ENCODE results near the gene PNN. TPM values are rescaled to one million over a fixed set of nuclear protein-coding genes. Genes with fewer than 3 reads are reported as not detected.
"Not testable (repeated sequence)": the region's sequence is repeated elsewhere in the genome, so short reads cannot be mapped to it uniquely, and the experiment has no call there.

PNN gene
- polyA plus RNA-seq (2013) = 98.7 and 101 TPM in 2 replicates

DNA sequence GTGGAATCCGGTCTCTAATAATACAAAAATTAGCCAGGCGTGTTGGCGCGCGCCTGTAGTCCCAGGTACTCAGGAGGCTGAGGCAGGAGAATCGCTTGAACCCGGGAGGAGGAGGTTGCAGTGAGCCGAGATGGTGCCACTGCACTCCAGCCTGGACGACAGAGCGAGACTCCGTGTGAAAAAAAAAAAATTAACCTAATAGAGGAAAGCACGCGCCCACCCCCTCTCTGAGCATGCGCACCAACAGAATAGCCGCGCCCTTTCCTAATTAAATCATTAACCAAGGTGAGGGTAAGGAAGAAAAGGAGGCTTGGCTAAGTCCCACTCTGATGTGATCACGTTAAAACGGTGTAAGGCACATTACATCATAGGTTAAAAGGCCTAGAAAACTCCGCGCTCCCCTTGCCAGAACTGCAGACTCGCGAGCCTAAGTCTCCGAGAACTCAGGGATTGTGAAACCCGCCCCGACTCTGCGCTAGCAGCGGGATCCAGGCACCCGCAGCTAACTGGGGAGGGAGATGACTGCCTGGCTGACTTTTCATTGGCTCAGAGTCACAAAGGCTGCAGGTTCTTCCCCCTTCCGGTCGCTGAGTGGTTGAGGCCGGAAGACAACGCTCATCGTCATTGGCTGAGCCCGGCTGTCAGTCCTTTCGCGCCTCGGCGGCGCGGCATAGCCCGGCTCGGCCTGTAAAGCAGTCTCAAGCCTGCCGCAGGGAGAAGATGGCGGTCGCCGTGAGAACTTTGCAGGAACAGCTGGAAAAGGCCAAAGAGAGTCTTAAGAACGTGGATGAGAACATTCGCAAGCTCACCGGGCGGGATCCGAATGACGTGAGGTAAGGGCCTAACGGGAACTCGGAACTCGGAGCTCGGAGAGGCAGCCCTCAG is at the start of gene PNN:
TSS of gene PNN (plus strand) at position 695 of the 885 bp plus-strand sequence. CDS start at position 721, 26 bp downstream.
- H3K9ac ChIP-seq (ENCODE audit: low read length) = peak within 1 kb of the TSS; percentile 99
- H3K27me3 ChIP-seq (ENCODE audit: insufficient read depth, low read length) = no peaks in the 10 kb centered on the region
- H3K4me2 ChIP-seq (ENCODE audit: low read length) = peak within 1 kb of the TSS; percentile 96
- peak within 1 kb of the TSS; percentile 88 for H2BK120ac ChIP-seq (ENCODE audit: insufficient read depth, low read length, poor library complexity)
- H2BK12ac ChIP-seq (ENCODE audit: low read length) = no peak within 1 kb of the TSS
- peak within 1 kb of the TSS; percentile 97 for H2AK5ac ChIP-seq (ENCODE audit: low read length)
- peak within 1 kb of the TSS; percentile 43 for H2AFZ ChIP-seq (ENCODE audit: insufficient read depth, low read length, poor library complexity)
- H3K4me3 ChIP-seq (ENCODE audit: low read depth, low read length) = peak within 1 kb of the TSS; percentile 99
- H3K9me3 ChIP-seq (ENCODE audit: insufficient read depth, low read depth, low read length) = peaks cover 2% of the 10 kb centered on the region
- H2BK5ac ChIP-seq (ENCODE audit: low read depth, low read length, poor library complexity) = peak within 1 kb of the TSS; percentile 74
- H3K79me2 ChIP-seq (ENCODE audit: control insufficient read depth, insufficient read depth, low read length, poor library complexity) = peaks cover 13% of the 10 kb centered on the region
- H4K12ac ChIP-seq (ENCODE audit: low read depth, low read length) = peak within 1 kb of the TSS; percentile 95
- no CpG with 5 or more reads among the region's 56 CpGs for WGBS (ENCODE audit: extremely low coverage, insufficient coverage, insufficient read length)
- DNase-seq = peak; percentile 100
- H3K14ac ChIP-seq (ENCODE audit: low read length) = peak within 1 kb of the TSS; percentile 98
- H3K27ac ChIP-seq (ENCODE audit: low read depth, low read length) = peak within 1 kb of the TSS; percentile 90
- peak within 1 kb of the TSS; percentile 95 for H3K4ac ChIP-seq (ENCODE audit: low read depth, low read length)
- H3K23ac ChIP-seq (ENCODE audit: low read length) = no peak within 1 kb of the TSS
- peak within 1 kb of the TSS; percentile 96 for H4K8ac ChIP-seq (ENCODE audit: low read depth, low read length)
- peaks cover 18% of the 10 kb centered on the region for H3K79me1 ChIP-seq (ENCODE audit: low read length)
- peaks cover 0 to 2% of the 10 kb centered on the region in 2 experiments for H3K4me1 ChIP-seq (ENCODE audit: control insufficient read depth in 1 of 2, insufficient read depth in 2 of 2, low read length in 2 of 2)
- peaks cover 18 to 21% of the 10 kb centered on the region in 2 experiments for H3K36me3 ChIP-seq (ENCODE audit: control insufficient read depth in 1 of 2, insufficient read depth in 2 of 2, low read length in 2 of 2)
- H3K18ac ChIP-seq (ENCODE audit: low read length) = peak within 1 kb of the TSS; percentile 93
- peak within 1 kb of the TSS; percentile 84 for H4K91ac ChIP-seq (ENCODE audit: low read depth, low read length)

DNA sequence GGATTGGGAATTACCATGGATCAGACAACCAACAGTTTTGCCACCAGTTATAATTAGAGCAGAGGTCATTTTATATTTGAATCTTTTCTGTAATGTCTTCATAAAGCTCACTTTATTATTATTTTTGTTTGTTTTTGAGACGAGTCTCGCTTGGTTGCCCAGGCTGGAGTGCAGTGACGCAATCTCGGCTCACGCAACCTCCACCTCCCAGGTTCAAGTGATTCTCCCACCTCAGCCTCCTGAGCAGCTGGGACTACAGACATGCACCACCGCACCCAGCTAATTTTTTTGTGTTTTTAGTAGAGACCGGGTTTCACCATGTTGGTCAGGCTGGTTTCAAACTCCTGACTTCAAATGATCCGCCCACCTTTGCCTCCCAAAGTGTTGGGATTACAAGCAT is 37.2 kb upstream of the PNN start:
- no CpG with 5 or more reads among the region's 8 CpGs for WGBS (ENCODE audit: extremely low coverage, insufficient coverage, insufficient read length)
- not testable (repeated sequence) for H3K9me3 ChIP-seq (ENCODE audit: insufficient read depth, low read depth, low read length); H3K18ac ChIP-seq (ENCODE audit: low read length); H4K8ac ChIP-seq (ENCODE audit: low read depth, low read length); H3K23ac ChIP-seq (ENCODE audit: low read length); H3K4me2 ChIP-seq (ENCODE audit: low read length); H2BK12ac ChIP-seq (ENCODE audit: low read length); H3K9ac ChIP-seq (ENCODE audit: low read length); H3K14ac ChIP-seq (ENCODE audit: low read length); H3K27me3 ChIP-seq (ENCODE audit: insufficient read depth, low read length); H4K12ac ChIP-seq (ENCODE audit: low read depth, low read length); H2AK5ac ChIP-seq (ENCODE audit: low read length); H3K79me2 ChIP-seq (ENCODE audit: control insufficient read depth, insufficient read depth, low read length, poor library complexity); H2BK120ac ChIP-seq (ENCODE audit: insufficient read depth, low read length, poor library complexity); H3K4me3 ChIP-seq (ENCODE audit: low read depth, low read length); H2AFZ ChIP-seq (ENCODE audit: insufficient read depth, low read length, poor library complexity); DNase-seq; H4K91ac ChIP-seq (ENCODE audit: low read depth, low read length); H3K79me1 ChIP-seq (ENCODE audit: low read length); H3K4me1 ChIP-seq (ENCODE audit: control insufficient read depth in 1 of 2, insufficient read depth in 2 of 2, low read length in 2 of 2); H3K27ac ChIP-seq (ENCODE audit: low read depth, low read length); H3K4ac ChIP-seq (ENCODE audit: low read depth, low read length)
- peaks cover 14 to 23% of the 10 kb centered on the region in 2 experiments for H3K36me3 ChIP-seq (ENCODE audit: control insufficient read depth in 1 of 2, insufficient read depth in 2 of 2, low read length in 2 of 2)
- peak overlapping the region; percentile 31 for H2BK5ac ChIP-seq (ENCODE audit: low read depth, low read length, poor library complexity)

DNA sequence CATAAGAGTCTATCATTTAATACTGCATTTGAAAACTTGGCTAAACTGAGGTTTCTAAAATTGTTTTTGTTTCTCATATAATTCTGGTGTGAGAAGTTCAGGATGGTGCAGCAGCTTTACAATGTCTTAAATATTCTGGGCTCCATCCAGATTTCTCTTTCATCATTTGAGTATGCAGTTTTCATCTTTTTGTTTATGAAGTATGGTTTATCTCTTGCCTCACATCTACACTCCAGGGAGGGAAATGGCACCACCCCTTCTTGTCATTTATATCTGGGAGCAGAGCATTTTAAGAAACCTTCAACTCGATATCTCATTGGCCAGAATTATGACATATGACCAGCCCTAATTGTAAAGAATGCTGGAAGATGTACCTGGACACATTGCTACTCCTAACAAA is 36.6 kb upstream of the PNN start:
- Histone ChIP-seq H3K23ac (ENCODE audit: low read length) (no peak overlapping the region), H3K9ac (ENCODE audit: low read length) (no peak overlapping the region), H2BK12ac (ENCODE audit: low read length) (no peak overlapping the region), H3K4me1 (ENCODE audit: control insufficient read depth in 1 of 2, insufficient read depth in 2 of 2, low read length in 2 of 2) (no peaks in the 10 kb centered on the region), H3K9me3 (ENCODE audit: insufficient read depth, low read depth, low read length) (peaks cover 6% of the 10 kb centered on the region), H4K12ac (ENCODE audit: low read depth, low read length) (no peak overlapping the region), H3K36me3 (ENCODE audit: control insufficient read depth in 1 of 2, insufficient read depth in 2 of 2, low read length in 2 of 2) (peaks cover 14 to 23% of the 10 kb centered on the region in 2 experiments), H2BK5ac (ENCODE audit: low read depth, low read length, poor library complexity) (no peak overlapping the region), H3K4me2 (ENCODE audit: low read length) (no peak overlapping the region), H3K14ac (ENCODE audit: low read length) (no peak overlapping the region), H2BK120ac (ENCODE audit: insufficient read depth, low read length, poor library complexity) (no peak overlapping the region), H4K8ac (ENCODE audit: low read depth, low read length) (no peak overlapping the region), H4K91ac (ENCODE audit: low read depth, low read length) (no peak overlapping the region), H2AK5ac (ENCODE audit: low read length) (no peak overlapping the region), H2AFZ (ENCODE audit: insufficient read depth, low read length, poor library complexity) (no peak overlapping the region), H3K27ac (ENCODE audit: low read depth, low read length) (no peak overlapping the region), H3K27me3 (ENCODE audit: insufficient read depth, low read length) (no peaks in the 10 kb centered on the region), H3K79me1 (ENCODE audit: low read length) (no peaks in the 10 kb centered on the region), H3K18ac (ENCODE audit: low read length) (no peak overlapping the region), H3K4me3 (ENCODE audit: low read depth, low read length) (no peak overlapping the region), H3K4ac (ENCODE audit: low read depth, low read length) (no peak overlapping the region), H3K79me2 (ENCODE audit: control insufficient read depth, insufficient read depth, low read length, poor library complexity) (no peaks in the 10 kb centered on the region)
- WGBS (ENCODE audit: extremely low coverage, insufficient coverage, insufficient read length) = no CpG with 5 or more reads among the region's 1 CpG
- no peak for DNase-seq

DNA sequence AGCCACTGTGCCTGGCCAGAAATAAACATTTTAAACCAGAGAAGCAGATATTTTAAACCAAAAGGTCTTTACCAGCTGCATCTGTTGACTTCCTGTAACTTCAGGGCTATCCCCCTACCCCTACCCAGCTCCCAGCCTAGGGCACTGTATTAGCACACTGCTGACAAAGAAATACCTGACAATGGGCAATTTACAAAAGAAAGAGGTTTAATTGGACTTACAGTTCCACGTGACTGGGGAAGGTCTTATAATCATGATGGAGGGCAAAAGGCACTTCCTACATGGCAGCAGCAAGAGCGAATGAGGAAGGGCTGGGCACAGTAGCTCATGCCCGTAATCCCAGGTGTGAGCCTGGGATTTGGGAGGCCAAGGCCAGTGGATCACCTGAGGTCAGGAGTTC is 34.9 kb upstream of the PNN start:
- DNase-seq = no peak
- no peaks in the 10 kb centered on the region for H3K79me1 ChIP-seq (ENCODE audit: low read length)
- no CpG with 5 or more reads among the region's 3 CpGs for WGBS (ENCODE audit: extremely low coverage, insufficient coverage, insufficient read length)

More for the DNA sequence above, 34.9 kb upstream of the PNN start:
- Histone ChIP-seq H3K4me1 (ENCODE audit: control insufficient read depth in 1 of 2, insufficient read depth in 2 of 2, low read length in 2 of 2) (no peaks in the 10 kb centered on the region), H3K9me3 (ENCODE audit: insufficient read depth, low read depth, low read length) (peaks cover 6% of the 10 kb centered on the region), H3K36me3 (ENCODE audit: control insufficient read depth in 1 of 2, insufficient read depth in 2 of 2, low read length in 2 of 2) (peaks cover 10 to 19% of the 10 kb centered on the region in 2 experiments), H2BK12ac (ENCODE audit: low read length) (no peak overlapping the region), H4K91ac (ENCODE audit: low read depth, low read length) (no peak overlapping the region), H3K18ac (ENCODE audit: low read length) (no peak overlapping the region), H3K79me2 (ENCODE audit: control insufficient read depth, insufficient read depth, low read length, poor library complexity) (no peaks in the 10 kb centered on the region), H4K12ac (ENCODE audit: low read depth, low read length) (no peak overlapping the region), H3K27ac (ENCODE audit: low read depth, low read length) (no peak overlapping the region), H3K4me3 (ENCODE audit: low read depth, low read length) (no peak overlapping the region), H3K14ac (ENCODE audit: low read length) (no peak overlapping the region), H2BK120ac (ENCODE audit: insufficient read depth, low read length, poor library complexity) (no peak overlapping the region), H3K4ac (ENCODE audit: low read depth, low read length) (no peak overlapping the region), H2AK5ac (ENCODE audit: low read length) (no peak overlapping the region), H2BK5ac (ENCODE audit: low read depth, low read length, poor library complexity) (no peak overlapping the region), H2AFZ (ENCODE audit: insufficient read depth, low read length, poor library complexity) (no peak overlapping the region), H3K9ac (ENCODE audit: low read length) (no peak overlapping the region), H3K23ac (ENCODE audit: low read length) (no peak overlapping the region), H4K8ac (ENCODE audit: low read depth, low read length) (no peak overlapping the region), H3K27me3 (ENCODE audit: insufficient read depth, low read length) (no peaks in the 10 kb centered on the region), H3K4me2 (ENCODE audit: low read length) (no peak overlapping the region)

Measured in trophoblast cell (in vitro differentiated cells and primary cell).